H9 (cell line): ENCODE results near the gene OSGIN1. TPM values are rescaled to one million over a fixed set of nuclear protein-coding genes. Genes with fewer than 3 reads are reported as not detected.
A peak's percentile ranks its signal among the peaks of the same experiment; 100 is the strongest.

Source experiments
- DNase-seq: peaks from one replicate; pipeline ENCODE4 v3.0.0-alpha.2; 2017
- H2AFZ ChIP-seq: one replicate; pipeline ENCODE4 v1.6.1; 2013; ENCODE audit warnings: mild to moderate bottlenecking, low read length, control low read depth, moderate library complexity
- H2AK5ac ChIP-seq: 2 replicates; pipeline ENCODE4 v1.6.1; 2013; ENCODE audit warnings: low read length, control low read depth, mixed read lengths; ENCODE audit not compliant: insufficient read length
- H2BK120ac ChIP-seq: one replicate; pipeline ENCODE4 v1.6.1; 2013; ENCODE audit warnings: low read depth, mild to moderate bottlenecking, low read length, control low read depth, inconsistent platforms; ENCODE audit not compliant: poor library complexity, severe bottlenecking
- H2BK12ac ChIP-seq: 2 replicates; pipeline ENCODE4 v1.6.1; 2013; ENCODE audit warnings: low read length, control low read depth, mixed read lengths, low read depth; ENCODE audit not compliant: insufficient read length
- H2BK15ac ChIP-seq: 2 replicates; pipeline ENCODE4 v1.6.1; 2013; ENCODE audit warnings: low read depth, low read length, control low read depth
- H2BK20ac ChIP-seq: one replicate; pipeline ENCODE4 v1.6.1; 2013; ENCODE audit warnings: low read depth, mild to moderate bottlenecking, low read length, control low read depth, inconsistent platforms; ENCODE audit not compliant: poor library complexity, severe bottlenecking
- H2BK5ac ChIP-seq: 2 replicates; pipeline ENCODE4 v1.6.1; 2013; ENCODE audit warnings: low read length, control low read depth, mixed read lengths; ENCODE audit not compliant: insufficient read length
- H3K14ac ChIP-seq: 2 replicates; pipeline ENCODE4 v1.6.1; 2013; ENCODE audit warnings: low read length, control low read depth; ENCODE audit not compliant: insufficient read depth
- H3K18ac ChIP-seq: 2 replicates; pipeline ENCODE4 v1.6.1; 2013; ENCODE audit warnings: low read depth, mild to moderate bottlenecking, mixed read lengths, low read length, control low read depth; ENCODE audit not compliant: insufficient read length
- H3K23ac ChIP-seq: 2 replicates; pipeline ENCODE4 v1.6.1; 2013; ENCODE audit warnings: low read length, control low read depth, mixed read lengths, low read depth; ENCODE audit not compliant: insufficient read length
- H3K23me2 ChIP-seq: 2 replicates; pipeline ENCODE4 v1.6.1; 2013; ENCODE audit warnings: low read depth, mild to moderate bottlenecking, mixed read lengths, low read length, control low read depth; ENCODE audit not compliant: insufficient read length, poor library complexity, severe bottlenecking
- H3K27ac ChIP-seq: 2 replicates; pipeline ENCODE4 v1.5.1; 2013; ENCODE audit warnings: low read length, control low read depth, mixed read lengths, low read depth; ENCODE audit not compliant: insufficient read length
- H3K27me3 ChIP-seq: 2 replicates; pipeline ENCODE4 v1.6.1; 2013; ENCODE audit warnings: low read length, control low read depth, inconsistent platforms; ENCODE audit not compliant: insufficient read depth
- H3K4ac ChIP-seq: 2 replicates; pipeline ENCODE4 v1.6.1; 2013; ENCODE audit warnings: low read depth, mild to moderate bottlenecking, control low read depth, inconsistent platforms, low read length, moderate library complexity
- H3K4me1 ChIP-seq: 2 replicates; pipeline ENCODE4 v1.6.1; 2013; ENCODE audit warnings: low read length, control low read depth, inconsistent platforms; ENCODE audit not compliant: insufficient read depth
- H3K4me2 ChIP-seq: 2 replicates; pipeline ENCODE4 v1.6.1; 2013; ENCODE audit warnings: low read length, control low read depth, mixed read lengths; ENCODE audit not compliant: insufficient read length, insufficient read depth
- H3K56ac ChIP-seq: 2 replicates; pipeline ENCODE4 v1.6.1; 2013; ENCODE audit warnings: low read depth, mild to moderate bottlenecking, mixed read lengths, low read length, control low read depth; ENCODE audit not compliant: insufficient read length
- H3K79me1 ChIP-seq: 2 replicates; pipeline ENCODE4 v1.6.1; 2013; ENCODE audit warnings: low read depth, mild to moderate bottlenecking, moderate library complexity, low read length, control low read depth, inconsistent platforms; ENCODE audit not compliant: insufficient read depth, poor library complexity, severe bottlenecking
- H3K79me2 ChIP-seq: 2 replicates; pipeline ENCODE4 v1.6.1; 2013; ENCODE audit warnings: low read length, control low read depth, inconsistent platforms; ENCODE audit not compliant: insufficient read depth
- H3K9ac ChIP-seq: 2 replicates; pipeline ENCODE4 v1.6.1; 2013; ENCODE audit warnings: low read length, control low read depth, mixed read lengths; ENCODE audit not compliant: insufficient read length; ENCODE audit errors: extremely low read depth
- H3K9me3 ChIP-seq: one replicate; pipeline ENCODE4 v1.6.1; 2013; ENCODE audit warnings: low read depth, low read length, inconsistent platforms; ENCODE audit not compliant: control insufficient read depth
- H3T11ph ChIP-seq: one replicate; pipeline ENCODE4 v1.6.1; 2013; ENCODE audit warnings: mild to moderate bottlenecking, low read length, control low read depth, inconsistent platforms
- H4K20me1 ChIP-seq: one replicate; pipeline ENCODE4 v1.6.1; 2013; ENCODE audit not compliant: control insufficient read depth, insufficient read length, insufficient read depth
- H4K5ac ChIP-seq: 2 replicates; pipeline ENCODE4 v1.6.1; 2013; ENCODE audit warnings: low read depth, mild to moderate bottlenecking, mixed read lengths, low read length, control low read depth; ENCODE audit not compliant: insufficient read length
- H4K8ac ChIP-seq: replicated peaks from 2 replicates; pipeline ENCODE4 v1.6.1; 2013; ENCODE audit warnings: low read length, control low read depth, mixed read lengths, low read depth; ENCODE audit not compliant: insufficient read length
- H4K91ac ChIP-seq: 2 replicates; pipeline ENCODE4 v1.6.1; 2013; ENCODE audit warnings: low read depth, mild to moderate bottlenecking, moderate library complexity, mixed read lengths, low read length, control low read depth; ENCODE audit not compliant: insufficient read length
- H3K27ac Mint-ChIP-seq, 3 experiments: 2 replicates in 2 of 3; 3 replicates in 1 of 3; pipeline ENCODE4 v1.8.0; 2020 to 2021; ENCODE audit warnings: mixed read lengths in 3 of 3, mild to moderate bottlenecking in 1 of 3, moderate library complexity in 1 of 3
- H3K27me3 Mint-ChIP-seq: 2 replicates; pipeline ENCODE4 v1.8.0; 2021; ENCODE audit warnings: low read depth, mild to moderate bottlenecking, moderate library complexity, mixed read lengths
- H3K36me3 Mint-ChIP-seq, 3 experiments: 2 replicates in 2 of 3; 3 replicates in 1 of 3; pipeline ENCODE4 v1.8.0; 2020 to 2021; ENCODE audit warnings: low read depth in 3 of 3, mixed read lengths in 3 of 3; ENCODE audit not compliant: insufficient read depth in 1 of 3
- H3K4me1 Mint-ChIP-seq, 2 experiments: 2 replicates each; pipeline ENCODE4 v1.8.0; 2020; ENCODE audit warnings: mixed read lengths in 2 of 2
- H3K4me3 Mint-ChIP-seq, 2 experiments: 2 replicates in 1 of 2; 3 replicates in 1 of 2; pipeline ENCODE4 v1.8.0; 2020 to 2021; ENCODE audit warnings: mild to moderate bottlenecking in 2 of 2, mixed read lengths in 2 of 2, moderate library complexity in 1 of 2
- H3K9me3 Mint-ChIP-seq, 2 experiments: 2 replicates in 1 of 2; 3 replicates in 1 of 2; pipeline ENCODE4 v1.8.0; 2020; ENCODE audit warnings: mild to moderate bottlenecking in 2 of 2, mixed read lengths in 2 of 2, moderate library complexity in 1 of 2
- WGBS: extraction: QIAGEN DNeasy Blood & Tissue Kit; methylation state at CpG from one replicate; pipeline ENCODE4 v1.1.7; 2013; ENCODE audit warnings: missing lambda C conversion rate, low lambda C conversion rate, mixed read lengths; ENCODE audit not compliant: insufficient read length; ENCODE audit errors: extremely low coverage; 5-methylcytosine and 5-hydroxymethylcytosine counted together
- total RNA-seq: library from RNA; stranded (reverse); gene quantifications from 2 replicates; pipeline ENCODE4 v1.2.1, GENCODE V29; 2021
- TF ChIP-seq, protein P1 (sequence below): fragments of 200-600 bp; sonication (generic); conservative IDR thresholded peaks from 3 replicates; pipeline ENCODE4 v1.8.0; 2021; ENCODE audit warnings: antibody characterized with exemption, mild to moderate bottlenecking

The OSGIN1 gene
- total RNA-seq, 1 experiment from 2014 or later, result 0.63 TPM

DNA sequence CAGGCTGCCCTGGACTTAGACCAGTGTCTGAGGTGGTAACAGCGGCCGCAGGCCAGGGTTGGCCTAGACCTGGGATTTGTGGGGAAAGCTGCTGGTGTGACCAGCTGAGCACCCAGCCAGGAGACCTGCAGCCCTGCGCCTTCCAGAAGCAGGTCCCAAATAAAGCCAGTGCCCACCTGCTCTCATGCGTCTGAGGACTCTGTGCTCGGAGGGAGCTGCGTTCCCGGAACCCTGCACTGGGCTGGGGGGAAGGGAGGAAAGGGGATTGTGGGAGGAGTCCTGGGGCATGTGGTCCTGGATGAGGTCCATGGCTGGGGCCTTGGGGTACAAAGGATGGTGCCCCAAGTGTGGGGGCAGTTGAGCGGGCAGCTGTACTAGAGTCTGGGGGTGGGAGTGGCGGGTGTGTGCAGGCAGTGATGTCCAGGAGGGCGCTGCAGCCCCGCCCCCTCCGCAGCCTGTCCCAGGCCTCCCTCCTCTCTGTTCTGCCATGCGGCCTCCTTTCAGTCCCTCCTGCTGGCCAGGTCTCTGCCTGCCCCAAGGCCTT is 13.2 kb downstream of the OSGIN1 start:
- no peak for DNase-seq
- Histone ChIP-seq H3K14ac (no peak overlapping the region), H4K5ac (no peak overlapping the region), H4K8ac (no peak overlapping the region), H2BK15ac (no peak overlapping the region), H3K9ac (no peak overlapping the region), H3K4me1 (no peaks in the 10 kb centered on the region), H3K79me2 (no peaks in the 10 kb centered on the region), H3K4me2 (no peak overlapping the region), H3K23me2 (peaks cover 6% of the 10 kb centered on the region), H2BK120ac (no peak overlapping the region), H3K9me3 (no peaks in the 10 kb centered on the region), H3K27ac (no peak overlapping the region), H2BK5ac (no peak overlapping the region), H2BK12ac (no peak overlapping the region), H4K20me1 (peaks cover 3% of the 10 kb centered on the region), H3K23ac (no peak overlapping the region), H2AFZ (no peak overlapping the region), H3K79me1 (no peaks in the 10 kb centered on the region), H3T11ph (no peak overlapping the region), H3K4ac (no peak overlapping the region), H4K91ac (no peak overlapping the region), H2BK20ac (no peak overlapping the region), H3K27me3 (peaks cover 2% of the 10 kb centered on the region; the same call in 1 of the 2 replicates), H3K18ac (no peak overlapping the region), H2AK5ac (no peak overlapping the region), H3K56ac (no peak overlapping the region)
- Mint-ChIP-seq H3K36me3 (no peaks in the 10 kb centered on the region), H3K27ac (no peak overlapping the region; a peak in 1 of 7 replicates), H3K4me1 (peaks cover 10 to 27% of the 10 kb centered on the region in 2 experiments), H3K9me3 (no peaks in the 10 kb centered on the region; a peak in 1 of 5 replicates), H3K4me3 (peak overlapping the region in 1 of 2 experiments; percentile 12; a peak in 1 of 5 replicates), H3K27me3 (peaks cover 13% of the 10 kb centered on the region)
- no CpG with 5 or more reads among the region's 13 CpGs for WGBS
- TF ChIP-seq, protein P1, sequence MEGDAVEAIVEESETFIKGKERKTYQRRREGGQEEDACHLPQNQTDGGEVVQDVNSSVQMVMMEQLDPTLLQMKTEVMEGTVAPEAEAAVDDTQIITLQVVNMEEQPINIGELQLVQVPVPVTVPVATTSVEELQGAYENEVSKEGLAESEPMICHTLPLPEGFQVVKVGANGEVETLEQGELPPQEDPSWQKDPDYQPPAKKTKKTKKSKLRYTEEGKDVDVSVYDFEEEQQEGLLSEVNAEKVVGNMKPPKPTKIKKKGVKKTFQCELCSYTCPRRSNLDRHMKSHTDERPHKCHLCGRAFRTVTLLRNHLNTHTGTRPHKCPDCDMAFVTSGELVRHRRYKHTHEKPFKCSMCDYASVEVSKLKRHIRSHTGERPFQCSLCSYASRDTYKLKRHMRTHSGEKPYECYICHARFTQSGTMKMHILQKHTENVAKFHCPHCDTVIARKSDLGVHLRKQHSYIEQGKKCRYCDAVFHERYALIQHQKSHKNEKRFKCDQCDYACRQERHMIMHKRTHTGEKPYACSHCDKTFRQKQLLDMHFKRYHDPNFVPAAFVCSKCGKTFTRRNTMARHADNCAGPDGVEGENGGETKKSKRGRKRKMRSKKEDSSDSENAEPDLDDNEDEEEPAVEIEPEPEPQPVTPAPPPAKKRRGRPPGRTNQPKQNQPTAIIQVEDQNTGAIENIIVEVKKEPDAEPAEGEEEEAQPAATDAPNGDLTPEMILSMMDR, result no peak
